NCI-H526 treated with DMSO at 0.1 percent for 48 hours (cell line): ENCODE results near the gene KCTD1.

Experiments used
- DNase-seq: peaks from one replicate; lab custom pipeline; 2025; lab: John Stamatoyannopoulos, UW

Gene KCTD1

DNA sequence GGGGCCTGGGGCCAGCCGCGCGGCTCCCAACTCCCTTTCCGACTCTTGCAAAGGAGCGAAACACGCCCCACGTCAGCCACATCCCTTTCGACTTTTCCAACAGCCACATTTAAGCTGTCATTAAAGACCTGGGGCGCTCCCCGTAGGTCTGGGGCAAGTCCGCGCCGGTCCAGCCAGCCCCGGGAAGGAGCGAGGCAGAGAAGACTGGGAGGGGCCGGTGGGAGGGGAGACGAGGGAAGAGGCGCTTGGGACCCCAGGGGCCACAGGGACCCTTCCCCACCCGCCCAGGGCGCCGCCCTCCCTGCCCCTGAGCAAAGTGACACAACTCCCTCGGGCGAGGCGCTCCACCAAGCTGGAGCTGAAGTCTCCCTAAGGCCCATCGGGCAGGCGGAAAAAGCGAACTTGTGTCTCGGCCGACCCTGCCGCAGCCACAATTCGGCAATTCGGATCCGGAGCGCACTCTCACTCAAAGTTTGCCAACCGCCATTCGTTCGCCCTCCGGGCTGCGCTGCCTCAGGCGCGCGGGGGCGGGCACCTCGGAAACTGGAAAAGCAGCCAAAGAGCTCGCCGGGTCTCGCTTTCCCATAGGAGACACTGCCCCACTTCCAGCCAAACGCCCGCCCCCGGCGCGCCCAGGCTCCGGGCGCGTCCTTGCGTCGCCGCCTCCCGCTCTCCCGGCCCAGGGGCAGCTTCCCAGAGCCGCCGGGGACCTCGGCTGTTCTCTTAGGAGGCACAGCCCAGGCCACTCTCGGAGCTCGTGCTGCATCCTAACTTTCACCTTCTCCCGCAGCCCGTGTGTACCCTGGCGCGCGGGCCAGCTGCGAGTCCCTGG, 1.1 kb upstream of the KCTD1 start:
- peak; percentile 73 for DNase-seq

- peak; percentile 63 for DNase-seq
Observed at GRCh38 chr18:26547646-26548414, 523 bp downstream of the KCTD1 start.

- DNase-seq = no peak
Observed at GRCh38 chr18:26546875-26547645, 1.3 kb downstream of the KCTD1 start.

GRCh38 chr18:26546170-26546874, 2.0 kb downstream of the KCTD1 start:
- no peak for DNase-seq

DNA sequence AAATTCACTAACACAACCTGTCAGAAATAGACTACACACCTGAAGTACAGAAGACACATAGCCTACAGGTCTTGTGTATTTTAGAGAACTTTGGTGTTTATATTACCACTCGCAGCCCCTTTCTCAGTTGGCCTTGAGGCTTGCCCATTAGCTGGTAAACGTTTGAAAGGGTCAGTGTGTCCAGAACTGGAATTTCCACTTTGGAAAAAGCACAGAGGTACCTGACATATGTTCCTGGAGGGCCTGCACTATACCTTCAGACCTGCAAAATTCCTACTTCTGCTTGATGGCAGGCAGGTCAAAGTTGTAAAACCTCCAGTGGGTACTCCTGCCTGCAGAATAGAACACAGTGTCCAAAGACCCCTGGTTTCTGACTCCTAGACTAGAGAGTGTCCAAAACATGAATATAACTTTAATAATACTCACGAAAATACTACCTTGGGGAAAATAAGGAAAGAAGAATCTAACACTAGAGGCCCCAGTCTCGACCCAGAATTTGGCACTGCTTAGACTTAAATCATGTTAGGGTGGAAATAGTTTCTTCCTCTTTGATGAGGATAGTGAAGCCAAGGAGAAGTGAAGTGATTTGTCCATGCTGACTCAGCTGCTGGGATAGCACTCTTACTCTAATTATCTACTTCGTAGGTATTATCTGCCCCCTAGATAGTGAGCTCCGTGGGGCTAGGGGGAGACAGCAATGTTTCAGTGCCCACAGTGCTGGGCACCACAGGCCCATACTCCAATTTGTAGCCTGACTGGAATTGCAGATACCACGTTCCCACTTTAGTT, 2.8 kb downstream of the KCTD1 start:
- no peak for DNase-seq

DNA sequence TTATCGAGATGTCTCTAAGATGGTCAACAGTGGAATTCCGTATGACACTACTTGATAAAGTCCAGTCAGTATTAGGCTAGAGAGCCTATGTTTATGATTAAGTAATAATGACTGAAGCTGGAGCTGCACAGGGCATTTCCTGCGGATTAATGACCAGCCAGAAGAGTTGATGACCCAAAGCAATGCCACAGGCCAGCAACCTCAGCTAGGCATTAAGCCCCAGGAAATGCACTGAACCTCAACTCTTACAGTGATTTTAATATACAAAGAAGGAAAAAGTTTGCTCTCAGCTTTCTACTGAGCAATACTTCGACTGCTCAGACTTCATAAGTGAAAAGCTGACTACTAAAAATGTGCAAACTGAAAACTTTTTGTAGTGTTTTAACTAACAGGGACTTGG, 3.9 kb downstream of the KCTD1 start:
- no peak for DNase-seq

- DNase-seq = no peak
Observed at GRCh38 chr18:26543373-26543772, 5.0 kb downstream of the KCTD1 start.

- DNase-seq = no peak
Observed at GRCh38 chr18:26540043-26540628, 8.2 kb downstream of the KCTD1 start.

DNA sequence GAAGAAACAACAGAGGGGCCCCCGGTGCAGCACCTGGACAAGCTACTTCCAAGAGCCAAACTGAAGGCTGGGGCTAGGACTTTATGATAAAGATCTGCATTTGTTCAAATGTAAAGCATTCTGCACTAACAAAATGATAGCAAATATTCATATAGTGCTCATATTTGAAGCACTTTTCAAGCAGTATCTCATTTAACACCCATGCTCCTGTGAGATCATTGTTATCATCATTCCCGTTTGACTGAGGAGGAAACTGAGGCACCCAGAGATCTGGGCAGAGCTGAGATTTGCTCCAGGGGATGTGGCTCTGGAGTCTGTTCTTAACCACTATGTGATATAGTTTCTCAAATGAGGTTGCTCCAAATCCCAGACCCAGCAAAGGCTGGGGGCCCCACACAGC, 9.8 kb downstream of the KCTD1 start:
- no peak for DNase-seq

DNA sequence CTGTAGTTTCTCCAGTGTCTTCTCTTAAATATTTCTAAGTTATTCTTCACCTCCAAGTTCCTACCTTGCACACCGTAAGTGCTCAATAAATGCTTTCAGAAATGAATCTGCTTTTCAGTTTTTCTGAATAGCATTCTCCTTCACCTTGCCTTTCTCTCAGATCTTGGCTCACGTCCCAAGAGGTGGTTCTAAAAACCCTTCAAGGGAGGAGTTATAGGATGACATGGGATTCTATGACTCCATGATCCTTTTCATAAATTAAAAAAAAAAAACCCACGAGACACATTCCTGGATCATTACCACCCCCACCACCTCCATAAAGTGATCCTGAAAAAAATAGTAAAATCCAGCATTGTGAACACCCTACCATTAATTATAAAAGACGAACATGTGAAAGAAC, 11.7 kb downstream of the KCTD1 start:
- DNase-seq = no peak

DNA sequence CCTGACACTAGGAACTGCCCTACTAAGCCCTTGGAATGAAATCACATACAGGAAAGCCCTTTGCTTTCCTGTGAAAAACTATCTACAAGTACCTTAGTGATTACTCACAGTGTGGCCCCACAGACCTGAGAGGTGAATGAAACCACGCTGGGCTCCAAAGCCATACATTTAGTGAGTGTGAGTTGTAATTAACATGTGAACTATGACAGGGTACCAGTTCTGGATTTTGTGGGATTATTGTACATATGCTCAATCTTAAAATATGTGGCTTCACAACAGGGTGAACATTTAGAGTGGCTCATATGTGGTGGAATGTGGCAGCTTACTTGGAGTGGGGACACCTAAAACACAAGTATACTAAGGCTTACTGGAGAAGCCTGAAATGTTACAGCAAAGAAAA, 12.3 kb downstream of the KCTD1 start:
- no peak for DNase-seq

- DNase-seq = no peak
Observed at GRCh38 chr18:26535630-26536029, 12.7 kb downstream of the KCTD1 start.

GRCh38 chr18:26532367-26533340, 15.7 kb downstream of the KCTD1 start:
- DNase-seq = no peak

DNA sequence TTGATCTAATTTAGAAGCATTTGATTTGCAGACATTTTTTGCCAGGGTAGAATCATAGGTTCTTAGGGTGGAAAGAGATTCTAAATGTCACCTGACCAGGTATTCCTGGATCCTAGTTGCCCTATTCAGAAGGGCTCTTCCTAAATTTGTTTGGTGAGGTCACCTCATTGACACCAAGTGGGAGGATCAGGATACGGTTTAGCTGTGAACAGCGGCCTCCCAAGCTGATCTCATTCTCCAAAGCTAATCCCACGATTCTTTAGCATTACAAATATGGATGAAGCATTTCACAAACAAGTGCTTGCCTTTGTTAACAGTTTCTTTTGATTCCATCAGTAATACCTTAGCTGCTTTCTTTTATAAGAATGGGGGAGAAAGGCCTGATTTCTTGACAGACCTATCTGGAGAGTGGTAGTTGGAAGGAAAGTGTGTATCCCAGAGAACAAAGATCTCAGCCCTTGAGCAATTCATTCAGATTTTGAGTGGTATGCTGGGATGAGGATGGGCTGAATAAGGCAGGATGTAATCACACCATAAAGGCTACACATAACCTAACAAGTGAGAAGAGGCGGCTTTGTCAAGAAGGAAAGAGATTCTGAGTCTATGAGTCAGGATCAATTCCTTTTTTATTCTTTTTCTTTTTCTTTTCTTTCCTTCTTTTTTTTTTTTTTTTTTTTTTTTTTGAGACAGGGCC, 16.6 kb downstream of the KCTD1 start:
- no peak for DNase-seq

DNA sequence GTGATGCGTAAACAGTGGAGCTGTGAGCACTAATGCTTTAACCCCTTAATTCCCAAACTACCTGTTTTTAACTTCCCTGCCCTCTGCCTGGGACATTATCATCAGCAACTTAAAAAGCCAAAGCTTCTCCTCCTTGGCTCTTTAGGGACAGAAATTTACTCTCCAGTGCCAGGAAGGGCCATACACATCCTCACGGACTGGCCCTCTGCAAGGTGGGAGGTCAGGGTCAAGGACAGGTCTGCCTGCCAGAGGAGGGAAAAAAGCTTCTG, 21.5 kb downstream of the KCTD1 start:
- DNase-seq = no peak

GRCh38 chr18:26526128-26526965, 22.0 kb downstream of the KCTD1 start:
- no peak for DNase-seq

- no peak for DNase-seq
Observed at GRCh38 chr18:26524504-26525351, 23.6 kb downstream of the KCTD1 start.
